ENCODE data around the gene PLCB2.

DNA sequence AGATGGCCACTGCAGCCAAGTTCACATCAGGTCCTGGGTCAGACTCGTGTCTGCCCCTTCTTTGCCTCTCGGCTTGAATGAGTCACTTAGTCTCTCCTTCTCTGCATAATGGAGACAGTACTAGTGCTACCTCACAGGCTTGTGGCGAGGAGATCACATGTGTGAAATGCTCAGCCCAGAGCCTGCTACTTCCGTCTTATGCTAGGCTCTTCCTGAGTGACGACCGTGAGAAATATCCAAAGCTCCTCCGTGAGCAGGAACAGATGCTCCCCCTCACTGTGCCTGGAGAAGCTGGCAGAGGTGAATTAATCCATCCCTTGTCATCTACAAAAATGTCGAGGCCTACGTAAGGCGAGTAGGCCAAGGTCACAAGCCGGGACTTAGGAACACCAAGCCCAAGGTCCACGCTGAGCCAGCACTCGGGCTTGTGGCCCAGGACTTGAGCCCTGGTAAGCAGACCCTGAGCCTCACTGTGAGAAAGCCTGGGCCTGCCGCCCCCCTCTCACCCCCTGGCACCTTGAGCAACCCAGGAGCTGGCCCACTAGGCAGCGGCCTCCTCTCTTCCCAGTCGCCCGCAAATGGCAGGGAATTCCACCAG, 51.0 kb downstream of the PLCB2 start:
- TF ChIP-seq EGR1 (IDR thresholded peaks at IDR 0.05) (no peak), TAF1 (IDR thresholded peaks at IDR 0.05; ENCODE audit: low read depth) (no peak), YY1 (IDR thresholded peaks at IDR 0.05; ENCODE audit: low read depth) (no peak), RAD21 (IDR thresholded peaks at IDR 0.05; ENCODE audit: low read depth) (no peak), EP300 (IDR thresholded peaks at IDR 0.05; ENCODE audit: borderline replicate concordance) (no peak), CREB1 (IDR thresholded peaks at IDR 0.05; ENCODE audit: low read depth) (no peak)
- TF ChIP-seq, protein P1, sequence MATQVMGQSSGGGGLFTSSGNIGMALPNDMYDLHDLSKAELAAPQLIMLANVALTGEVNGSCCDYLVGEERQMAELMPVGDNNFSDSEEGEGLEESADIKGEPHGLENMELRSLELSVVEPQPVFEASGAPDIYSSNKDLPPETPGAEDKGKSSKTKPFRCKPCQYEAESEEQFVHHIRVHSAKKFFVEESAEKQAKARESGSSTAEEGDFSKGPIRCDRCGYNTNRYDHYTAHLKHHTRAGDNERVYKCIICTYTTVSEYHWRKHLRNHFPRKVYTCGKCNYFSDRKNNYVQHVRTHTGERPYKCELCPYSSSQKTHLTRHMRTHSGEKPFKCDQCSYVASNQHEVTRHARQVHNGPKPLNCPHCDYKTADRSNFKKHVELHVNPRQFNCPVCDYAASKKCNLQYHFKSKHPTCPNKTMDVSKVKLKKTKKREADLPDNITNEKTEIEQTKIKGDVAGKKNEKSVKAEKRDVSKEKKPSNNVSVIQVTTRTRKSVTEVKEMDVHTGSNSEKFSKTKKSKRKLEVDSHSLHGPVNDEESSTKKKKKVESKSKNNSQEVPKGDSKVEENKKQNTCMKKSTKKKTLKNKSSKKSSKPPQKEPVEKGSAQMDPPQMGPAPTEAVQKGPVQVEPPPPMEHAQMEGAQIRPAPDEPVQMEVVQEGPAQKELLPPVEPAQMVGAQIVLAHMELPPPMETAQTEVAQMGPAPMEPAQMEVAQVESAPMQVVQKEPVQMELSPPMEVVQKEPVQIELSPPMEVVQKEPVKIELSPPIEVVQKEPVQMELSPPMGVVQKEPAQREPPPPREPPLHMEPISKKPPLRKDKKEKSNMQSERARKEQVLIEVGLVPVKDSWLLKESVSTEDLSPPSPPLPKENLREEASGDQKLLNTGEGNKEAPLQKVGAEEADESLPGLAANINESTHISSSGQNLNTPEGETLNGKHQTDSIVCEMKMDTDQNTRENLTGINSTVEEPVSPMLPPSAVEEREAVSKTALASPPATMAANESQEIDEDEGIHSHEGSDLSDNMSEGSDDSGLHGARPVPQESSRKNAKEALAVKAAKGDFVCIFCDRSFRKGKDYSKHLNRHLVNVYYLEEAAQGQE (IDR thresholded peaks at IDR 0.05; ENCODE audit: low read depth): no peak
